Subcutaneous adipose tissue (tissue), 4 donors: ENCODE measurements around the gene RIMKLA. TPM values are rescaled to one million over a fixed set of nuclear protein-coding genes. Genes with fewer than 3 reads are reported as not detected.

Experiments
- total RNA-seq, 4 donors: library from RNA; depleted of rRNA; stranded (reverse); fragments of >200 nt; gene quantifications; one replicate each; pipeline ENCODE4 v1.1.0, GENCODE V29; 2016
- TF ChIP-seq, protein P1 (sequence below): fragments of 450-650 bp; IDR thresholded peaks from one replicate; pipeline ENCODE4 v1.5.1; 2016; ENCODE audit warnings: low read depth, mild to moderate bottlenecking, control low read depth, antibody characterized with exemption, moderate library complexity

The RIMKLA gene
- total RNA-seq, 4 donors from 2014 or later, result 0.16 to 0.22 (median 0.18) TPM

DNA sequence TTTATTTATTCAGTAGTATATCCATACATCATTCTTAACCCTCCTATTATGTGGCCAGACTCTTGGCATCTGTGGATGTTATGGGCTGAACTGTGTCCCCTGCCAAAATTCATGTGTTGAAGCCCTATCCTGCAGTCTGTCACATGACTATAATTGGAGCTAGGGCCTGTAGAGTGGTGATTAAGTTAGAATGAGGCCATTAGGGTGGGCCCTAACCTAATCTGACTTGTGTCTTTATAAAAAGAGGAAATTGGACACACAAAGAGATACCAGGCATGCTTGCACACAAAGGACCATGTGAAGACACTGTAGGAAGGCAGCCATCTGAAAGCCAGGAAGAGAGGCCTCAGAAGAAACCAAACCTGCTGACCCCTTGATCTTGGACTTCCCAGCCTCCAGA lies 68.7 kb downstream of the RIMKLA start:
- TF ChIP-seq, protein P1, sequence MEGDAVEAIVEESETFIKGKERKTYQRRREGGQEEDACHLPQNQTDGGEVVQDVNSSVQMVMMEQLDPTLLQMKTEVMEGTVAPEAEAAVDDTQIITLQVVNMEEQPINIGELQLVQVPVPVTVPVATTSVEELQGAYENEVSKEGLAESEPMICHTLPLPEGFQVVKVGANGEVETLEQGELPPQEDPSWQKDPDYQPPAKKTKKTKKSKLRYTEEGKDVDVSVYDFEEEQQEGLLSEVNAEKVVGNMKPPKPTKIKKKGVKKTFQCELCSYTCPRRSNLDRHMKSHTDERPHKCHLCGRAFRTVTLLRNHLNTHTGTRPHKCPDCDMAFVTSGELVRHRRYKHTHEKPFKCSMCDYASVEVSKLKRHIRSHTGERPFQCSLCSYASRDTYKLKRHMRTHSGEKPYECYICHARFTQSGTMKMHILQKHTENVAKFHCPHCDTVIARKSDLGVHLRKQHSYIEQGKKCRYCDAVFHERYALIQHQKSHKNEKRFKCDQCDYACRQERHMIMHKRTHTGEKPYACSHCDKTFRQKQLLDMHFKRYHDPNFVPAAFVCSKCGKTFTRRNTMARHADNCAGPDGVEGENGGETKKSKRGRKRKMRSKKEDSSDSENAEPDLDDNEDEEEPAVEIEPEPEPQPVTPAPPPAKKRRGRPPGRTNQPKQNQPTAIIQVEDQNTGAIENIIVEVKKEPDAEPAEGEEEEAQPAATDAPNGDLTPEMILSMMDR, result no peak

DNA sequence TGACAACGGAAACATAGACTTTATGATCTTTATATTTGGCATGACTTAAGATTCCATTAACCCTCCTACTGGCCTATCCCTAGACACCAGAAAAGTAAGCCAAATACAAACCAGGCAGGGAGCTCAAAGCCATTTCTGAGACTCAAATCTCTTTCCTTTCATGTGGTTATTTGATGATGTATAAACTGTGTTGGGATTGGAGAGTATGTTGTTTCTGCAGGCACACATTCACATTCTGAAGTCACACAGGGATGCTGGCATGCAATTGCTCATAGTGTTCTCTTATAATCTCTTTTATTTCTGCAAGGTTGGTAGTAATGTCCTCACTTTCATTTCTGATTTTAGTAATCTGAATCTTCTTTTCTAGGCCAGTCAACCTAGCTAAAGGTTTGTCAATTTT lies 69.5 kb downstream of the RIMKLA start:
- TF ChIP-seq, protein P1, result no peak

DNA sequence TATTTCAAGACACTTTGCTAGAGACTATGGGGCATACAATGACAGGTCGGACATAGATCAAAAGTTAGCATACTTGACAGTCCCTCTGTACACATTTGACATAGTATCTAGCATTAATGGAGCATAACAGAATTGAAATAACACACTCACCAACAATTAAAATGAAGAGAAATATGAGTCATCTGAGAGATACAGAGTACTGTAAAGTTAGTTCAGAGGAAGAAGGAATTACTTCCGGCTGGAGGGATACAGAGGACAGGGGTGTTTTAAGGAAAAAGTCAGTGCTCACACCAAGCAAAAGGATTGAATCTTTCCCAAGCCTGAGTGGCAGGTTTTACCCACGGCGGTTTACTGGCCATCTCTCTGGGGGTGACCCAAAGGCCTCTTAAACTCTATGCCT lies 72.8 kb downstream of the RIMKLA start:
- TF ChIP-seq, protein P1, result no peak

DNA sequence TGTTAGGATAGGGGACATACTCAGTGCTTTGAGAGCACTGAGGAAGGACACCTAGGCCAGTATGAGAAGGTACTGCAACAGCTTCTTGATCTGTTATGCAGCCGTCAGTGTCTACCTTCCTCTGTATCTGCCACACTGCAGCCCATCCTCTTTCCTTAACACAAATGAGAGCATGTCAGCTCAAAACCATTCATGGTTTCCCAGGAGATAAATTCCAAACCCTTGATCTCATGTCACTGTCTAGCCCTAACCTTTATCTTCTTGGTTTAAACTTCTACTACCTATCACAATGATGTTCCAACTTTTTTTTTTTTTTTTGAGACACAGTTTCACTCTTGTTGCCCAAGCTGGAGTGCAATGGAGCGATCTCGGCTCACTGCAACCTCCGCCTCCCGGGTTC lies 73.8 kb downstream of the RIMKLA start:
- TF ChIP-seq, protein P1, result no peak

DNA sequence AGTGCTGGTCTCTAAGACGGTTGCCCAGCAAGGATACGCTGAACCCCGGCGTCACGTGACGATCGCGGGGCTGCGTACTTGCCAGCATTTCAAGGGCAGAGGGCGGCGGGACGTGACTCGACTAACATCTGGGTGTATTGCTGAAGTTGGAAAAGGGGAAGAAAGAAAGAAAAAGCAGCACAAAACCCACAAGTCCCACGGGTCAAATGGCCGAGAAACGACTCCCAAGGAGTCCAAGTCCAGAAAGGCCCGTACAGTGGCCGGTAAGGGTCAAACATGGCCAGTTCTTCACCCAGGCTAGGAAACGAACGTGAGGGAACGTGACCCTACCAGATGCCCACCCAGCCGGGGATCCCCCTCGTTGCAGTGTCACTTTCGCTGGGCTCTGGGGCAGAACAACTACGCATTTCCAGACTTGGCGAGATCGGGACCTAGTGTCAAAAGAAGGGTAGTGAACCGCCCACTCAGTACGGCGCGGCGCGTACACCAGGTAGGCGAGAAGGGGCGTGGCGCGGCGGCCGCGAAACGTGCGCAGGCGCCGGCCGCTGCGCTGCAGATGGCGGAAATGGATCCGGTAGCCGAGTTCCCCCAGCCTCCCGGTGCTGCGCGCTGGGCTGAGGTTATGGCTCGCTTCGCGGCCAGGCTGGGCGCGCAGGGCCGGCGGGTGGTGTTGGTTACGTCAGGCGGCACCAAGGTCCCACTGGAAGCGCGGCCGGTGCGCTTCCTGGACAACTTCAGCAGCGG lies 75.6 kb downstream of the RIMKLA start, which contains the start of the genes PPCS and ZMYND12:
TSS of gene PPCS (plus strand) at position 534 of the 744 bp plus-strand sequence. CDS start at position 557, 23 bp downstream.
TSS of gene ZMYND12 (minus strand) at position 13 of the 744 bp plus-strand sequence. CDS start 25 bp downstream, outside the sequence.
- TF ChIP-seq, protein P1, result no peak

DNA sequence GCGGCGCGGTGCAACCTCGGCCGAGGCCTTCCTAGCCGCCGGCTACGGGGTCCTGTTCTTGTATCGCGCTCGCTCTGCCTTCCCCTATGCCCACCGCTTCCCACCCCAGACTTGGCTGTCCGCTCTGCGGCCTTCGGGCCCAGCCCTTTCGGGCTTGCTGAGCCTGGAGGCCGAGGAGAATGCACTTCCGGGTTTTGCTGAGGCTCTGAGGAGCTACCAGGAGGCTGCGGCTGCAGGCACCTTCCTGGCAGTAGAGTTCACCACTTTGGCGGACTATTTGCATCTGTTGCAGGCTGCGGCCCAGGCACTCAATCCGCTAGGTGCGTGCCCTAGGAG lies 76.1 kb downstream of the RIMKLA start:
- TF ChIP-seq, protein P1, result no peak

DNA sequence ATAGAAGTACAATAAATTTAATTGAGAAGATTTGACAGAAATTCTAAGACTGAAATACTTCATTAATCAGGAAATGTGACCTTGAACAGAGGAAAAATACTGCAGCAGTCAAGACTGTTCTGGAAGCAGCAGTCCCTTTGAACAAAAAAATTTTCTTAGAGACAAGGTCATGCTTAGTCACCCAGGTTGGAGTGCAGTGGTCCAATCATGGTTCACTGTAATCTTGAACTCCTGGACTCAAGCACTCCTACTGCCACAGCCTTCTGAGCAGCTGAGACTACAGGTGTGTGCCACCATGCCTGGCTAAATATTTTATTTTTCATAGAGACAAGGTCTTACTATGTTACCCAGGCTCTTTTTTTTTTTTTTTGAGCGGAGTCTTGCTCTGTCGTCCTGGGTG lies 80.6 kb downstream of the RIMKLA start:
- TF ChIP-seq, protein P1, result no peak
